ENCODE measurements around the gene ZDHHC22. TPM values are rescaled to one million over a fixed set of nuclear protein-coding genes. Genes with fewer than 3 reads are reported as not detected.

ZDHHC22 gene
- polyA plus RNA-seq, 1 donor from 2014 or later = 4.3 TPM

DNA sequence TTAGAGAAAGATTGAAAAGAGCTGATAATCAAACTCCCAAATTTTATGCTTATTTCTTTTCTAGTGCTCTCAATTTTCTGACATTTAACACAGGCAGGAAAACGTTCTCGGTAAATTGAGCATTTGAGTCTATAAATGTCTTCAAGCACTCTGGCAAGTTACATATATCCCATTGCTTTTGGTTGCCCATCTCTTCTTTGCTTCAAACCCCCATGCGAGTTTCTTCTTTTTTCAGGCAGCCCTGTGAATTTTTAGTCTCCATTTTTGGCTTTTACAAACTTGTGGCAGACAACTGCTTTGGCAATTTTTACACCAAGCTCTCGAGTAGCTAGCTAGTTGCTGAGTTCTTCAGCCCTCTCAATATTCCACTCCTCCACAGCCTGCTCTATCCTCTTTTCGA lies 31.3 kb upstream of the ZDHHC22 start:
- Histone ChIP-seq H3K4me3 (ENCODE audit: low read length) (no peak overlapping the region), H4K20me1 (ENCODE audit: insufficient read depth) (no peaks in the 10 kb centered on the region), H3K27me3 (ENCODE audit: insufficient read depth, low read depth, low read length) (no peaks in the 10 kb centered on the region), H3F3A (ENCODE audit: insufficient read depth, low read length, poor library complexity, severe bottlenecking) (no peaks in the 10 kb centered on the region), H3K9me2 (ENCODE audit: insufficient read depth, low read length) (no peaks in the 10 kb centered on the region), H3K27ac (ENCODE audit: low read length) (no peak overlapping the region), H2AFZ (ENCODE audit: low read depth, low read length) (no peak overlapping the region), H3K36me3 (ENCODE audit: insufficient read depth, low read length) (no peaks in the 10 kb centered on the region), H3K9ac (ENCODE audit: low read length) (no peak overlapping the region), H3K4me2 (ENCODE audit: low read length) (no peak overlapping the region), H3K79me2 (replicated peaks; ENCODE audit: insufficient read depth, low read length) (no peaks in the 10 kb centered on the region), H3K9me3 (ENCODE audit: low read length) (no peaks in the 10 kb centered on the region)
- no peak for TF ChIP-seq SMC3 (conservative IDR thresholded peaks at IDR 0.05; ENCODE audit: poor library complexity)

- Histone ChIP-seq H3K4me3 (ENCODE audit: low read length) (no peak overlapping the region), H3K4me2 (ENCODE audit: low read length) (no peak overlapping the region), H3K27ac (ENCODE audit: low read length) (no peak overlapping the region), H3F3A (ENCODE audit: insufficient read depth, low read length, poor library complexity, severe bottlenecking) (no peaks in the 10 kb centered on the region), H3K9ac (ENCODE audit: low read length) (no peak overlapping the region), H3K36me3 (ENCODE audit: insufficient read depth, low read length) (no peaks in the 10 kb centered on the region), H3K9me3 (ENCODE audit: low read length) (no peaks in the 10 kb centered on the region), H4K20me1 (ENCODE audit: insufficient read depth) (no peaks in the 10 kb centered on the region), H3K79me2 (replicated peaks; ENCODE audit: insufficient read depth, low read length) (no peaks in the 10 kb centered on the region), H3K27me3 (ENCODE audit: insufficient read depth, low read depth, low read length) (no peaks in the 10 kb centered on the region), H2AFZ (ENCODE audit: low read depth, low read length) (no peak overlapping the region), H3K9me2 (ENCODE audit: insufficient read depth, low read length) (no peaks in the 10 kb centered on the region)
- TF ChIP-seq TAF1 (IDR thresholded peaks at IDR 0.05; ENCODE audit: low read depth) (no peak), REST (IDR thresholded peaks at IDR 0.05; ENCODE audit: borderline replicate concordance) (no peak)
These were observed 28.5 kb upstream of the ZDHHC22 start for GRCh38 chr14:77170045-77170444.

GRCh38 chr14:77161011-77161410 lies 19.4 kb upstream of the ZDHHC22 start:
- H3K4me2 ChIP-seq (ENCODE audit: low read length) = no peak overlapping the region
- H2AFZ ChIP-seq (ENCODE audit: low read depth, low read length) = no peak overlapping the region
- no peaks in the 10 kb centered on the region for H4K20me1 ChIP-seq (ENCODE audit: insufficient read depth)
- H3K27me3 ChIP-seq (ENCODE audit: insufficient read depth, low read depth, low read length) = no peaks in the 10 kb centered on the region
- H3K27ac ChIP-seq (ENCODE audit: low read length) = no peak overlapping the region
- no peak overlapping the region for H3K9ac ChIP-seq (ENCODE audit: low read length)
- H3K9me3 ChIP-seq (ENCODE audit: low read length) = no peaks in the 10 kb centered on the region
- no peaks in the 10 kb centered on the region for H3F3A ChIP-seq (ENCODE audit: insufficient read depth, low read length, poor library complexity, severe bottlenecking)
- no peaks in the 10 kb centered on the region for H3K79me2 ChIP-seq (replicated peaks; ENCODE audit: insufficient read depth, low read length)
- no peak overlapping the region for H3K4me3 ChIP-seq (ENCODE audit: low read length)
- TF ChIP-seq EZH2 (IDR thresholded peaks at IDR 0.05; ENCODE audit: borderline replicate concordance, insufficient read depth, low read length, poor library complexity, severe bottlenecking) (no peak), MXI1 (conservative IDR thresholded peaks at IDR 0.05; ENCODE audit: poor library complexity, severe bottlenecking) (no peak), EP300 (conservative IDR thresholded peaks at IDR 0.05; ENCODE audit: poor library complexity, severe bottlenecking) (no peak), TAF1 (IDR thresholded peaks at IDR 0.05; ENCODE audit: low read depth) (no peak), POLR2AphosphoS5 (IDR thresholded peaks at IDR 0.05) (no peak), RAD21 (conservative IDR thresholded peaks at IDR 0.05) (no peak), REST (IDR thresholded peaks at IDR 0.05; ENCODE audit: borderline replicate concordance) (no peak), SMC3 (conservative IDR thresholded peaks at IDR 0.05; ENCODE audit: poor library complexity) (no peak)
- TF ChIP-seq, protein P1, sequence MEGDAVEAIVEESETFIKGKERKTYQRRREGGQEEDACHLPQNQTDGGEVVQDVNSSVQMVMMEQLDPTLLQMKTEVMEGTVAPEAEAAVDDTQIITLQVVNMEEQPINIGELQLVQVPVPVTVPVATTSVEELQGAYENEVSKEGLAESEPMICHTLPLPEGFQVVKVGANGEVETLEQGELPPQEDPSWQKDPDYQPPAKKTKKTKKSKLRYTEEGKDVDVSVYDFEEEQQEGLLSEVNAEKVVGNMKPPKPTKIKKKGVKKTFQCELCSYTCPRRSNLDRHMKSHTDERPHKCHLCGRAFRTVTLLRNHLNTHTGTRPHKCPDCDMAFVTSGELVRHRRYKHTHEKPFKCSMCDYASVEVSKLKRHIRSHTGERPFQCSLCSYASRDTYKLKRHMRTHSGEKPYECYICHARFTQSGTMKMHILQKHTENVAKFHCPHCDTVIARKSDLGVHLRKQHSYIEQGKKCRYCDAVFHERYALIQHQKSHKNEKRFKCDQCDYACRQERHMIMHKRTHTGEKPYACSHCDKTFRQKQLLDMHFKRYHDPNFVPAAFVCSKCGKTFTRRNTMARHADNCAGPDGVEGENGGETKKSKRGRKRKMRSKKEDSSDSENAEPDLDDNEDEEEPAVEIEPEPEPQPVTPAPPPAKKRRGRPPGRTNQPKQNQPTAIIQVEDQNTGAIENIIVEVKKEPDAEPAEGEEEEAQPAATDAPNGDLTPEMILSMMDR (IDR thresholded peaks at IDR 0.05; ENCODE audit: poor library complexity, severe bottlenecking) = no peak
- H3K9me2 ChIP-seq (ENCODE audit: insufficient read depth, low read length) = no peaks in the 10 kb centered on the region
- no peaks in the 10 kb centered on the region for H3K36me3 ChIP-seq (ENCODE audit: insufficient read depth, low read length)

Measured in neural cell (in vitro differentiated cells).